ENCODE results near the gene IGFBP4.

DNA sequence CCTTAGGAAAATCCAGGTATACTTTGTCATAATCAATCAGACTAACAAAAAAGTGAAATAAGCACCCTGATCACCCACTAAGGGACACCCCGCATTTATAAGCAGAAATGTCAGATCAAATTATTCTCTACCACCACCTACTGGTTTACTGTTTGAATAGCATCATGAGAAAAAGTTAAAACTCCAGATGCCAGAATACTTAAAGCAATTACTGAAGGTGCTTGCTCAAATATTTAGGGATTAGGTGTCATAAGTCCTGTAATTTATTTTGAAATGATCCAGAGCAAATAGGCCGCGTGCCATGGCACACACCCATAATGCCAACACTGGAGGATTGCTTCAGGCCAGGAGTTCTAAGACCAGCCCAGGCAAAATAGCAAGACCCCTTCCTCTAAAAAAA, 27.9 kb upstream of the IGFBP4 start:
- TF ChIP-seq ELF4 (IDR thresholded peaks at IDR 0.05) (no peak), ARNT (IDR thresholded peaks at IDR 0.05) (no peak), BHLHE40 (IDR thresholded peaks at IDR 0.05; ENCODE audit: borderline replicate concordance) (no peak), FOXK2 (IDR thresholded peaks at IDR 0.05) (no peak), TARDBP (IDR thresholded peaks at IDR 0.05) (no peak), SUZ12 (IDR thresholded peaks at IDR 0.05) (no peak), FOXM1 (IDR thresholded peaks at IDR 0.05; ENCODE audit: borderline replicate concordance) (no peak), FOXA1 (IDR thresholded peaks at IDR 0.05) (no peak), ZNF384 (IDR thresholded peaks at IDR 0.05) (no peak), SP1 (IDR thresholded peaks at IDR 0.05) (no peak)

All from HEK293T (cell line).